ENCODE measurements around the gene KCTD10.

KCTD10 gene

GRCh38 chr12:109439181-109439580 is 37.9 kb downstream of the KCTD10 start:
- TF ChIP-seq REST (IDR thresholded peaks at IDR 0.05; ENCODE audit: insufficient read depth in 1 of 2, low read depth in 2 of 2, low read length in 2 of 2) = no peak
- TF ChIP-seq FOXP2 (optimal IDR thresholded peaks at IDR 0.05; ENCODE audit: borderline replicate concordance, extremely low read depth, extremely low read length, insufficient read depth) = no peak
- no peak for TF ChIP-seq SIN3A (IDR thresholded peaks at IDR 0.05; ENCODE audit: borderline replicate concordance, insufficient read depth, low read length)
- no peak for TF ChIP-seq POLR2AphosphoS5 (IDR thresholded peaks at IDR 0.05; ENCODE audit: low read depth, low read length)
- TF ChIP-seq TAF1 (IDR thresholded peaks at IDR 0.05; ENCODE audit: borderline replicate concordance, insufficient read depth, low read length) = no peak

- TF ChIP-seq REST (IDR thresholded peaks at IDR 0.05; ENCODE audit: insufficient read depth in 1 of 2, low read depth in 2 of 2, low read length in 2 of 2) (no peak), TAF1 (IDR thresholded peaks at IDR 0.05; ENCODE audit: borderline replicate concordance, insufficient read depth, low read length) (no peak), FOXP2 (optimal IDR thresholded peaks at IDR 0.05; ENCODE audit: borderline replicate concordance, extremely low read depth, extremely low read length, insufficient read depth) (no peak), SIN3A (IDR thresholded peaks at IDR 0.05; ENCODE audit: borderline replicate concordance, insufficient read depth, low read length) (no peak), POLR2AphosphoS5 (IDR thresholded peaks at IDR 0.05; ENCODE audit: low read depth, low read length) (no peak)
Measured at GRCh38 chr12:109436188-109436560, 40.9 kb downstream of the KCTD10 start.

- TF ChIP-seq FOXP2 (optimal IDR thresholded peaks at IDR 0.05; ENCODE audit: borderline replicate concordance, extremely low read depth, extremely low read length, insufficient read depth) (no peak), TAF1 (IDR thresholded peaks at IDR 0.05; ENCODE audit: borderline replicate concordance, insufficient read depth, low read length) (no peak), REST (IDR thresholded peaks at IDR 0.05; ENCODE audit: insufficient read depth in 1 of 2, low read depth in 2 of 2, low read length in 2 of 2) (no peak), POLR2AphosphoS5 (IDR thresholded peaks at IDR 0.05; ENCODE audit: low read depth, low read length) (no peak), SIN3A (IDR thresholded peaks at IDR 0.05; ENCODE audit: borderline replicate concordance, insufficient read depth, low read length) (no peak)
Measured at GRCh38 chr12:109435428-109436187, 41.5 kb downstream of the KCTD10 start.

- TF ChIP-seq REST (IDR thresholded peaks at IDR 0.05; ENCODE audit: insufficient read depth in 1 of 2, low read depth in 2 of 2, low read length in 2 of 2) = no peak
- no peak for TF ChIP-seq FOXP2 (optimal IDR thresholded peaks at IDR 0.05; ENCODE audit: borderline replicate concordance, extremely low read depth, extremely low read length, insufficient read depth)
- no peak for TF ChIP-seq TAF1 (IDR thresholded peaks at IDR 0.05; ENCODE audit: borderline replicate concordance, insufficient read depth, low read length)
- TF ChIP-seq POLR2AphosphoS5 (IDR thresholded peaks at IDR 0.05; ENCODE audit: low read depth, low read length) = no peak
- TF ChIP-seq SIN3A (IDR thresholded peaks at IDR 0.05; ENCODE audit: borderline replicate concordance, insufficient read depth, low read length) = no peak
Measured at GRCh38 chr12:109434582-109434981, 42.5 kb downstream of the KCTD10 start.

Data from PFSK-1 (cell line).